IMR-90 (cell line): ENCODE results near the gene VAV1. TPM values are rescaled to one million over a fixed set of nuclear protein-coding genes. Genes with fewer than 3 reads are reported as not detected.

ENCODE experiments used
- ATAC-seq: fragments of 200-7000 bp; cut with Tn5 transposase; 2 replicates; pipeline ENCODE4 v1.9.1; 2020; ENCODE audit warnings: low read depth, mild to moderate bottlenecking, moderate library complexity
- BruUV-seq: library from RNA; stranded (reverse); fragments of 400-500 nt; replicated peaks from 2 replicates; lab custom pipeline; 2021; lab: Mats Ljungman, UMichigan
- CTCF ChIA-PET: fragments of 300-600 bp; formaldehyde crosslinking; extraction: SDS; loops from one replicate; lab custom pipeline; 2021; ENCODE audit warnings: antibody characterized with exemption; lab: Yijun Ruan, JAX
- POLR2A ChIA-PET: fragments of 300-600 bp; sonication (Branson Sonifier 250); formaldehyde crosslinking; loops from one replicate; lab custom pipeline; 2022; ENCODE audit warnings: antibody characterized with exemption; ENCODE audit not compliant: unreplicated experiment; lab: Charles Lee
- DNase-seq: peaks from one replicate; pipeline ENCODE4 v3.0.0; 2013
- H2AFZ ChIP-seq: replicated peaks from 2 replicates; pipeline ENCODE3; 2013; ENCODE audit warnings: low read length, mild to moderate bottlenecking; ENCODE audit not compliant: poor library complexity
- H2AK5ac ChIP-seq: 2 replicates; pipeline ENCODE4 v1.6.1; 2013; ENCODE audit warnings: low read depth, low read length, inconsistent platforms
- H2AK9ac ChIP-seq: replicated peaks from 2 replicates; pipeline ENCODE3; 2013; ENCODE audit warnings: mild to moderate bottlenecking, low read depth, low read length, moderate library complexity; ENCODE audit not compliant: poor library complexity
- H2BK120ac ChIP-seq: 2 replicates; pipeline ENCODE4 v1.6.1; 2013; ENCODE audit warnings: low read depth, low read length, inconsistent platforms
- H2BK15ac ChIP-seq: 3 replicates; pipeline ENCODE4 v1.6.1; 2013; ENCODE audit warnings: low read depth, low read length, inconsistent platforms
- H2BK20ac ChIP-seq: 2 replicates; pipeline ENCODE4 v1.6.1; 2013; ENCODE audit warnings: low read depth, mild to moderate bottlenecking, inconsistent platforms, low read length, moderate library complexity
- H2BK5ac ChIP-seq: 2 replicates; pipeline ENCODE4 v1.6.1; 2013; ENCODE audit warnings: mild to moderate bottlenecking, low read depth, low read length, inconsistent platforms; ENCODE audit not compliant: poor library complexity, severe bottlenecking
- H3K14ac ChIP-seq: replicated peaks from 2 replicates; pipeline ENCODE4 v1.6.1; 2013; ENCODE audit warnings: low read depth, low read length, inconsistent platforms
- H3K18ac ChIP-seq: 2 replicates; pipeline ENCODE4 v1.6.1; 2013; ENCODE audit warnings: low read depth, low read length, control low read depth
- H3K23ac ChIP-seq: 2 replicates; pipeline ENCODE4 v1.6.1; 2013; ENCODE audit warnings: low read depth, low read length, inconsistent platforms
- H3K27ac ChIP-seq: 2 replicates; pipeline ENCODE4 v1.5.1; 2013; ENCODE audit warnings: mild to moderate bottlenecking, control low read depth, low read length; ENCODE audit not compliant: insufficient read depth
- H3K27me3 ChIP-seq: 2 replicates; pipeline ENCODE4 v1.6.1; 2013; ENCODE audit warnings: low read length; ENCODE audit not compliant: control insufficient read depth, insufficient read depth
- H3K36me3 ChIP-seq: 2 replicates; pipeline ENCODE4 v1.6.1; 2013; ENCODE audit warnings: low read length, mixed read lengths; ENCODE audit not compliant: control insufficient read depth, insufficient read depth
- H3K4ac ChIP-seq: 2 replicates; pipeline ENCODE4 v1.6.1; 2013; ENCODE audit warnings: low read depth, low read length, inconsistent platforms
- H3K4me1 ChIP-seq: 2 replicates; pipeline ENCODE4 v1.6.1; 2013; ENCODE audit warnings: low read length, mixed read lengths; ENCODE audit not compliant: control insufficient read depth, insufficient read depth
- H3K4me2 ChIP-seq: 2 replicates; pipeline ENCODE4 v1.6.1; 2013; ENCODE audit warnings: low read depth, mild to moderate bottlenecking, control low read depth, low read length, moderate library complexity
- H3K4me3 ChIP-seq: 2 replicates; pipeline ENCODE4 v1.5.1; 2013; ENCODE audit warnings: low read depth, mild to moderate bottlenecking, control low read depth, low read length, moderate library complexity; ENCODE audit not compliant: insufficient read depth
- H3K56ac ChIP-seq: 2 replicates; pipeline ENCODE4 v1.6.1; 2013; ENCODE audit warnings: low read length, inconsistent platforms; ENCODE audit not compliant: insufficient read depth; ENCODE audit errors: extremely low read depth
- H3K79me1 ChIP-seq, 2 experiments: 2 replicates each; pipeline ENCODE4 v1.6.1; 2013; ENCODE audit warnings: low read length in 2 of 2, inconsistent platforms in 1 of 2, low read depth in 1 of 2
- H3K9ac ChIP-seq: 2 replicates; pipeline ENCODE4 v1.6.1; 2013; ENCODE audit warnings: low read depth, low read length, control low read depth
- H3K9me1 ChIP-seq: 2 replicates; pipeline ENCODE4 v1.6.1; 2013; ENCODE audit warnings: low read length, inconsistent platforms; ENCODE audit not compliant: insufficient read depth
- H3K9me3 ChIP-seq: 2 replicates; pipeline ENCODE4 v1.6.1; 2013; ENCODE audit warnings: low read length; ENCODE audit not compliant: control insufficient read depth, insufficient read depth
- H4K20me1 ChIP-seq: 2 replicates; pipeline ENCODE4 v1.6.1; 2013; ENCODE audit warnings: low read length, inconsistent platforms; ENCODE audit not compliant: insufficient read depth
- H4K5ac ChIP-seq: 2 replicates; pipeline ENCODE4 v1.6.1; 2013; ENCODE audit warnings: mild to moderate bottlenecking, low read depth, low read length, control low read depth
- H4K8ac ChIP-seq, 2 experiments: 2 replicates each; pipeline ENCODE4 v1.6.1; 2013; ENCODE audit warnings: low read depth in 2 of 2, low read length in 2 of 2, control low read depth in 1 of 2, inconsistent platforms in 1 of 2
- H4K91ac ChIP-seq: 2 replicates; pipeline ENCODE4 v1.6.1; 2013; ENCODE audit warnings: low read depth, low read length, inconsistent platforms; ENCODE audit not compliant: insufficient read depth
- BHLHE40 ChIP-seq: fragments of 150-350 bp; IDR thresholded peaks from 2 replicates; pipeline ENCODE4 v1.6.1; 2016; ENCODE audit warnings: mild to moderate bottlenecking, low read depth, low read length
- CEBPB ChIP-seq: IDR thresholded peaks from 2 replicates; pipeline ENCODE4 v1.6.1; 2012; ENCODE audit warnings: low read depth, low read length, improper control_type of control experiment
- CHD1 ChIP-seq: IDR thresholded peaks from 2 replicates; pipeline ENCODE4 v1.6.1; 2012; ENCODE audit warnings: low read depth, low read length, improper control_type of control experiment
- CTCF ChIP-seq: conservative IDR thresholded peaks from 2 replicates; pipeline ENCODE4 v1.5.1; 2012; ENCODE audit warnings: mild to moderate bottlenecking, low read depth, low read length, improper control_type of control experiment
- FOS ChIP-seq: fragments of 150-350 bp; IDR thresholded peaks from 2 replicates; pipeline ENCODE4 v1.6.1; 2016; ENCODE audit warnings: low read depth, low read length
- MAFK ChIP-seq: IDR thresholded peaks from 2 replicates; pipeline ENCODE4 v1.6.1; 2012; ENCODE audit warnings: low read depth, low read length, improper control_type of control experiment
- MAZ ChIP-seq: IDR thresholded peaks from 2 replicates; pipeline ENCODE4 v1.6.1; 2012; ENCODE audit warnings: low read depth, mild to moderate bottlenecking, low read length, improper control_type of control experiment, moderate library complexity, borderline replicate concordance
- MXI1 ChIP-seq: IDR thresholded peaks from 2 replicates; pipeline ENCODE4 v1.6.1; 2012; ENCODE audit warnings: low read depth, mild to moderate bottlenecking, low read length, moderate library complexity, borderline replicate concordance
- NFE2L2 ChIP-seq: fragments of 150-350 bp; IDR thresholded peaks from 2 replicates; pipeline ENCODE4 v1.6.1; 2016; ENCODE audit warnings: low read depth, mild to moderate bottlenecking, low read length
- POLR2A ChIP-seq: IDR thresholded peaks from 2 replicates; pipeline ENCODE4 v1.6.1; 2012; ENCODE audit warnings: mild to moderate bottlenecking, low read depth, low read length
- RAD21 ChIP-seq: IDR thresholded peaks from 2 replicates; pipeline ENCODE4 v1.6.1; 2012; ENCODE audit warnings: low read length, improper control_type of control experiment
- RCOR1 ChIP-seq: IDR thresholded peaks from 2 replicates; pipeline ENCODE4 v1.6.1; 2012; ENCODE audit warnings: mild to moderate bottlenecking, low read length, improper control_type of control experiment; ENCODE audit not compliant: insufficient replicate concordance
- RFX5 ChIP-seq: IDR thresholded peaks from 2 replicates; pipeline ENCODE4 v1.8.0; 2012; ENCODE audit warnings: low read depth, mild to moderate bottlenecking, low read length, moderate library complexity
- SMC3 ChIP-seq: fragments of 150-350 bp; IDR thresholded peaks from 2 replicates; pipeline ENCODE4 v1.6.1; 2016; ENCODE audit warnings: low read depth, mild to moderate bottlenecking, antibody characterized with exemption, low read length, moderate library complexity
- USF2 ChIP-seq: fragments of 150-350 bp; IDR thresholded peaks from 2 replicates; pipeline ENCODE4 v1.6.1; 2017; ENCODE audit warnings: mild to moderate bottlenecking, antibody characterized with exemption, low read length, low read depth
- WGBS, 2 experiments: methylation state at CpG; one replicate each; pipeline versions ENCODE4 v1.1.5 to v1.1.7; 2013; ENCODE audit warnings: missing lambda C conversion rate in 2 of 2; ENCODE audit not compliant: insufficient read length in 1 of 2; ENCODE audit errors: extremely low coverage in 2 of 2; 5-methylcytosine and 5-hydroxymethylcytosine counted together
- dilution Hi-C: fragments of 300-500 bp; cut with HindIII; formaldehyde crosslinking; loops from one replicate; pipeline ENCODE4 v1.14.3; 2018; ENCODE audit warnings: low sequenced_read_pairs; ENCODE audit not compliant: unreplicated experiment
- in situ Hi-C: fragments of 300-500 bp; cut with MboI; formaldehyde crosslinking; loops from 3 replicates; pipeline ENCODE4 v1.14.3; 2019; ENCODE audit warnings: low sequenced_read_pairs, inconsistent platforms, mixed read lengths
- intact Hi-C: fragments of 100-400 bp; cut with micrococcal nuclease; formaldehyde crosslinking; loops from 2 replicates; pipeline ENCODE4 v1.10.0; 2022
- polyA plus RNA-seq, 3 experiments: library from polyadenylated mRNA; depleted of rRNA; stranded (reverse); fragments of >200 nt; gene quantifications; 2 replicates each; pipeline ENCODE4 v1.2.3, GENCODE V29; 2012; ENCODE audit warnings: low replicate concordance in 1 of 3
- total RNA-seq: library from RNA; depleted of rRNA; stranded (reverse); fragments of >200 nt; gene quantifications from 2 replicates; pipeline ENCODE4 v1.2.3, GENCODE V29; 2012
- TF ChIP-seq, protein P1 (sequence below): fragments of 150-350 bp; IDR thresholded peaks from 2 replicates; pipeline ENCODE4 v1.6.1; 2016; ENCODE audit warnings: low read depth, mild to moderate bottlenecking, low read length, moderate library complexity, borderline replicate concordance

The VAV1 gene
- total and polyA plus RNA-seq, 2 of the 4 experiments (the other 2 are of a cell fraction) = not detected

GRCh38 chr19:6842871-6843607, 70.5 kb downstream of the VAV1 start:
- TF ChIP-seq NFE2L2 = no peak
- TF ChIP-seq MAFK = no peak
- TF ChIP-seq RCOR1 = no peak
- TF ChIP-seq FOS = no peak
- TF ChIP-seq MXI1 = no peak
- no peak for TF ChIP-seq RFX5
- TF ChIP-seq POLR2A = no peak
- no peak for TF ChIP-seq CHD1
- TF ChIP-seq USF2 = no peak
- TF ChIP-seq BHLHE40 = no peak
- TF ChIP-seq CTCF = no peak
- no peak for TF ChIP-seq RAD21
- no peak for TF ChIP-seq SMC3
- TF ChIP-seq, protein P1, sequence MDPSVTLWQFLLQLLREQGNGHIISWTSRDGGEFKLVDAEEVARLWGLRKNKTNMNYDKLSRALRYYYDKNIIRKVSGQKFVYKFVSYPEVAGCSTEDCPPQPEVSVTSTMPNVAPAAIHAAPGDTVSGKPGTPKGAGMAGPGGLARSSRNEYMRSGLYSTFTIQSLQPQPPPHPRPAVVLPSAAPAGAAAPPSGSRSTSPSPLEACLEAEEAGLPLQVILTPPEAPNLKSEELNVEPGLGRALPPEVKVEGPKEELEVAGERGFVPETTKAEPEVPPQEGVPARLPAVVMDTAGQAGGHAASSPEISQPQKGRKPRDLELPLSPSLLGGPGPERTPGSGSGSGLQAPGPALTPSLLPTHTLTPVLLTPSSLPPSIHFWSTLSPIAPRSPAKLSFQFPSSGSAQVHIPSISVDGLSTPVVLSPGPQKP = no peak
- TF ChIP-seq MAZ = no peak
- no peak for TF ChIP-seq CEBPB
- no peak overlapping the region for H3K27ac ChIP-seq
- H3K4me2 ChIP-seq = no peak overlapping the region
- no peak overlapping the region for H3K56ac ChIP-seq
- H3K9me3 ChIP-seq = peaks cover 4% of the 10 kb centered on the region
- H3K23ac ChIP-seq = no peak overlapping the region
- no peaks in the 10 kb centered on the region for H3K36me3 ChIP-seq
- no peak overlapping the region for H2AK5ac ChIP-seq
- H3K27me3 ChIP-seq = no peaks in the 10 kb centered on the region
- no peak overlapping the region for H3K4ac ChIP-seq
- ChIA-PET POLR2A (no interaction called here), CTCF (no interaction called here)
- DNase-seq (no peak), ATAC-seq (no peak)
- no CpG with 5 or more reads among the region's 5 CpGs for WGBS, 2 experiments
- no peaks in the 10 kb centered on the region for H3K79me1 ChIP-seq
- dilution Hi-C loops (no loop called here), intact Hi-C loops (no loop called here), in situ Hi-C loops (no loop called here)
- H4K5ac ChIP-seq = no peak overlapping the region
- no peak overlapping the region for H2BK20ac ChIP-seq
- no TSS peak for BruUV-seq
- H4K20me1 ChIP-seq = no peaks in the 10 kb centered on the region
- H3K14ac ChIP-seq = no peak overlapping the region
- no peak overlapping the region for H3K4me3 ChIP-seq
- no peak overlapping the region for H4K8ac ChIP-seq
- no peak overlapping the region for H2BK120ac ChIP-seq
- H2BK15ac ChIP-seq = no peak overlapping the region
- H3K9ac ChIP-seq = no peak overlapping the region
- H4K91ac ChIP-seq = no peak overlapping the region
- no peaks in the 10 kb centered on the region for H3K4me1 ChIP-seq
- no peak overlapping the region for H2AFZ ChIP-seq
- H3K9me1 ChIP-seq = no peaks in the 10 kb centered on the region
- H2AK9ac ChIP-seq = no peak overlapping the region
- no peak overlapping the region for H2BK5ac ChIP-seq
- H3K18ac ChIP-seq = no peak overlapping the region
